Body of pancreas (tissue), 4 donors: ENCODE results near the gene DYNC1I1.

Source experiments
- CTCF ChIP-seq, 7 experiments: fragments of 450-650 bp in 4 of 7; fragments of 200-600 bp in 3 of 7; sonication (generic) in 3 of 7; IDR thresholded peaks; one replicate each; pipeline ENCODE4 v1.5.1; 2016 to 2019; ENCODE audit warnings: antibody characterized with exemption in 7 of 7
- POLR2A ChIP-seq, 3 donors: fragments of 450-650 bp; IDR thresholded peaks; one replicate each; pipeline ENCODE4 v1.6.1; 2016; ENCODE audit warnings: antibody characterized with exemption in 3 of 3, mild to moderate bottlenecking in 2 of 3

DNA sequence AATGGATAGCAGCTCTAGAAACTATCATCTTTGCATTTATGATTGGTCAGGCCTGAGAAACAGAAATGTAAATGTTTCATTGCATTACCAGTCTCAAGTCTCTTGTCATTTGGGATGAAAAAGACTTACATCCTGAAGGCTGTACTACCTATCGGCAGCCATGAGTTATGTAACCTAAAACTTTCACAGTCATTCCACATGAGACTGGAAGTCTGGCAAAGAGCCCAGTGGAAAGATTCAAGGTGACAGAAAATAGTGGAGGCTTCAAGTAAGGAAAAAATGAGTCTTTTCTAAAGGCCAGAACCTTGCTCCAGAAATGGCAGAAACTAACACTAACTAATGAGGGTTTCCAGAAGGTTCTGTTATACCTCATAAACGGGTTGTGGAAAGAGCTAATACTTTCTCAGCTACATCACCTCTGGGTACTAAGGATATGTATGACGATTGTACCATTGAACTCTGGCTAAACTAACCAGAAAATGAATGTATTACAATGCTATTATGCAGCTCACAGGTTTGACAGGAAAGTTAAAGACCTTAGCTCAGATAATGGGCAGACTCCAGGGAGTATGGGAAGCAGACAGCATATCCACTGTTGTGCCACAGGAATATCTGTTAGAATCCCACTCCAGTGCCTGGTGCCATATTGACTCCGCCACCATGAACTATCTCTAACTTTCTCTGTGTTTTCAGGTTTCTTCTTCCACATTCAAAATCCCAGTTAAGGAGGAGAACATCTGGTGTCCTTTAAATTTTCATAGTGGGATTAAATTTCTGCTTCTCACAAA lies 41.7 kb upstream of the DYNC1I1 start:
- TF ChIP-seq CTCF (IDR thresholded peaks at IDR 0.05) (no peak), POLR2A (IDR thresholded peaks at IDR 0.05) (no peak)
